ENCODE results near the gene ZC3H18.

DNA sequence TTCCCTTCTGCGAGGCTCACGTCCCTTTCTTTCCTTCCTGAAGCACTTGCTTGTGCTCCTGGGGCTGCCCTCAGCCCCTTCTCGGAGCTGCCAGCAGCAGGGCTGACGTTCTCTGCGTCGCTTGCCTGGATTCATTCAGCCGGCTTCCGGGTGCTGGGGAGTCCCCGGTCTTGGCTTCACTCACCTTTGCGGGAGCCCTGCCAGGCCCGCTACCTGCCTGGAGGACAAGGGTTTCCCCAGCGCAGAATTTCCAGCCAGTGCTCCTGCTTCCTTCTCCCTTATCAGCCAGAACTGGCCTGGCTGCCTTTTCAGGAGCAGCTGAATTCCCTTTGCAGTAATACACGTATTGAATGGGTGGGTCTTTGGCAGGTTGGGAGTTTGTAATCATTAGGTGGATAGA is 46.1 kb downstream of the ZC3H18 start:
- TF ChIP-seq, protein P1, sequence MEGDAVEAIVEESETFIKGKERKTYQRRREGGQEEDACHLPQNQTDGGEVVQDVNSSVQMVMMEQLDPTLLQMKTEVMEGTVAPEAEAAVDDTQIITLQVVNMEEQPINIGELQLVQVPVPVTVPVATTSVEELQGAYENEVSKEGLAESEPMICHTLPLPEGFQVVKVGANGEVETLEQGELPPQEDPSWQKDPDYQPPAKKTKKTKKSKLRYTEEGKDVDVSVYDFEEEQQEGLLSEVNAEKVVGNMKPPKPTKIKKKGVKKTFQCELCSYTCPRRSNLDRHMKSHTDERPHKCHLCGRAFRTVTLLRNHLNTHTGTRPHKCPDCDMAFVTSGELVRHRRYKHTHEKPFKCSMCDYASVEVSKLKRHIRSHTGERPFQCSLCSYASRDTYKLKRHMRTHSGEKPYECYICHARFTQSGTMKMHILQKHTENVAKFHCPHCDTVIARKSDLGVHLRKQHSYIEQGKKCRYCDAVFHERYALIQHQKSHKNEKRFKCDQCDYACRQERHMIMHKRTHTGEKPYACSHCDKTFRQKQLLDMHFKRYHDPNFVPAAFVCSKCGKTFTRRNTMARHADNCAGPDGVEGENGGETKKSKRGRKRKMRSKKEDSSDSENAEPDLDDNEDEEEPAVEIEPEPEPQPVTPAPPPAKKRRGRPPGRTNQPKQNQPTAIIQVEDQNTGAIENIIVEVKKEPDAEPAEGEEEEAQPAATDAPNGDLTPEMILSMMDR (conservative IDR thresholded peaks at IDR 0.05): no peak
- TF ChIP-seq ZFX (IDR thresholded peaks at IDR 0.05): no peak
